Endothelial cell (in vitro differentiated cells): Measurements from ENCODE around the gene TPRG1L. TPM values are rescaled to one million over a fixed set of nuclear protein-coding genes. Genes with fewer than 3 reads are reported as not detected.

Source experiments
- DNase-seq: peaks from one replicate; pipeline ENCODE4 v3.0.0; 2021; ENCODE audit warnings: low spot score
- H3K27ac Mint-ChIP-seq: one replicate; pipeline ENCODE4 v1.8.0; 2021; ENCODE audit warnings: mixed read lengths, inconsistent platforms; ENCODE audit not compliant: unreplicated experiment
- H3K27me3 Mint-ChIP-seq: one replicate; pipeline ENCODE4 v1.8.0; 2021; ENCODE audit warnings: mild to moderate bottlenecking, moderate library complexity, mixed read lengths, inconsistent platforms; ENCODE audit not compliant: unreplicated experiment
- H3K36me3 Mint-ChIP-seq: one replicate; pipeline ENCODE4 v1.8.0; 2021; ENCODE audit warnings: mild to moderate bottlenecking, low read depth, mixed read lengths, inconsistent platforms; ENCODE audit not compliant: unreplicated experiment
- H3K4me1 Mint-ChIP-seq: one replicate; pipeline ENCODE4 v1.8.0; 2021; ENCODE audit warnings: mild to moderate bottlenecking, mixed read lengths, inconsistent platforms; ENCODE audit not compliant: unreplicated experiment
- H3K4me3 Mint-ChIP-seq: one replicate; pipeline ENCODE4 v1.8.0; 2021; ENCODE audit warnings: mild to moderate bottlenecking, mixed read lengths, inconsistent platforms; ENCODE audit not compliant: unreplicated experiment
- H3K9me3 Mint-ChIP-seq: one replicate; pipeline ENCODE4 v1.8.0; 2021; ENCODE audit warnings: mixed read lengths, inconsistent platforms; ENCODE audit not compliant: unreplicated experiment
- CTCF ChIP-seq: fragments of 200-600 bp; sonication (generic); IDR thresholded peaks from one replicate; pipeline ENCODE4 v1.5.0; 2021; ENCODE audit warnings: antibody characterized with exemption; ENCODE audit not compliant: unreplicated experiment
- total RNA-seq: library from RNA; stranded (reverse); fragmentation: NEBNext Ultra II Directional; extraction: Animal tissue kit (Norgen Biotek cat#: 25700); gene quantifications from one replicate; pipeline ENCODE4 v1.2.1, GENCODE V29; 2021; ENCODE audit not compliant: unreplicated experiment

Gene TPRG1L
- total RNA-seq, 1 donor from 2014 or later: 35.2 TPM

GRCh38 chr1:3641046-3641760 lies 16.4 kb downstream of the TPRG1L start:
- Mint-ChIP-seq H3K27ac (no peak overlapping the region), H3K36me3 (peaks cover 37% of the 10 kb centered on the region), H3K27me3 (peaks cover 3% of the 10 kb centered on the region), H3K4me3 (no peak overlapping the region), H3K4me1 (no peaks in the 10 kb centered on the region), H3K9me3 (no peaks in the 10 kb centered on the region)
- DNase-seq: no peak
- no peak for TF ChIP-seq CTCF

- no peaks in the 10 kb centered on the region for H3K4me1 Mint-ChIP-seq
- H3K27me3 Mint-ChIP-seq: peaks cover 1% of the 10 kb centered on the region
- no peak for TF ChIP-seq CTCF
- no peak for DNase-seq
- no peak overlapping the region for H3K4me3 Mint-ChIP-seq
- no peaks in the 10 kb centered on the region for H3K9me3 Mint-ChIP-seq
- H3K36me3 Mint-ChIP-seq: peaks cover 32% of the 10 kb centered on the region
- no peak overlapping the region for H3K27ac Mint-ChIP-seq
Measured at GRCh38 chr1:3641816-3642215, 17.0 kb downstream of the TPRG1L start.

DNA sequence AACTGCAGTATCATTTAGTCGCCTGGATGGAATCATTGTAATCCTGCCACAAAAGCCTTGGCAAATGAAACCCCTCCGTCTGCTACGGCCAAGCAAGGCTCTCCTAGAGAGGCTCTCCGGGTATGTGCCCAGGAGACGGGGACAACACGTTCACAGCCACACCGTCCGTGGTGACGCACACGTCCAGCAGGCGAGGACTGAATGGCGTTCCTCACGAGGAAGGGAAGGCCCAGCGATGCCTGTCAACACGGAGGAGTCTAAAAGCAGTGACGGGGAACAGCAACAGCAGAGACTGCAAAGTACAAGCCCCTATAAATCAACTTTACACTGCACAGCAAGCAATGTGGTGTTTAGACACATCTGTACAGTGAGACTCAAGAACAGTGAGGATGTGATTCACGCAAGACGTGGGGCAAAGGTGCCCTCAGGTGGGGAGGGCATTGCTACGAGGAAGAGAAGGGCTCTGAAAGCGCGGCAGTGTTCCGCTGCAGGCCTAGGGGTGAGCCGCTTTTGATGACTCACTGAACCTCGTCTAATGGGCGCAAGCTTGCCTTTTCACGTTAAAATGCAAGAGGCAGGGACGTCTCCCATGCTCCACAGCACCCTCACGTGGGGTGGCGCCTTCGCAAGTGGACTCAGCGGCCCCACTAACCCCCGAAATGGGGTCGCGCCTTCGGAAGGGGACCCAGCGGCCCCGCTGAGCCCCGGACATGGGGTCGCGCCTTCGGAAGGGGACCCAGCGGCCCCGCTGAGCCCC lies 18.3 kb downstream of the TPRG1L start:
- Mint-ChIP-seq H3K27ac (no peak overlapping the region), H3K4me3 (no peak overlapping the region), H3K9me3 (no peaks in the 10 kb centered on the region), H3K36me3 (peaks cover 29% of the 10 kb centered on the region), H3K4me1 (no peaks in the 10 kb centered on the region), H3K27me3 (peaks cover 1% of the 10 kb centered on the region)
- TF ChIP-seq CTCF: no peak
- no peak for DNase-seq

DNA sequence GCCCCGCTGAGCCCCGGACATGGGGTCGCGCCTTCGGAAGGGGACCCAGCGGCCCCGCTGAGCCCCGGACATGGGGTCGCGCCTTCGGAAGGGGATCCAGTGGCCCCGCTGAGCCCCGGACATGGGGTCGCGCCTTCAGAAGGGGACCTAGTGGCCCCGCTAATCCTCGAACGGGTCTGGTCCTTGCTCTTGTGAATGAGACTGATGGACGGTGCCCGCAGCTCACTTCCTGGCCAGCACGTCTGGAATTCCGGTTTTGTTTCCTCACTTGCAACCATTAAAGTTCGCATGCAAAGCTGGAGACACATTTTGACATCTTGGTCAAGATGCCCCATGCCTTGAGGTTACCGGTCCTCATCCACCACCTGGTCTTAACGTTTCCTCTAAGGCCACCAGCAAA lies 19.5 kb downstream of the TPRG1L start:
- H3K27ac Mint-ChIP-seq: no peak overlapping the region
- H3K4me3 Mint-ChIP-seq: no peak overlapping the region
- DNase-seq: no peak
- no peak for TF ChIP-seq CTCF
- no peaks in the 10 kb centered on the region for H3K9me3 Mint-ChIP-seq
- peaks cover 1% of the 10 kb centered on the region for H3K27me3 Mint-ChIP-seq
- peaks cover 2% of the 10 kb centered on the region for H3K4me1 Mint-ChIP-seq
- H3K36me3 Mint-ChIP-seq: peaks cover 22% of the 10 kb centered on the region

DNA sequence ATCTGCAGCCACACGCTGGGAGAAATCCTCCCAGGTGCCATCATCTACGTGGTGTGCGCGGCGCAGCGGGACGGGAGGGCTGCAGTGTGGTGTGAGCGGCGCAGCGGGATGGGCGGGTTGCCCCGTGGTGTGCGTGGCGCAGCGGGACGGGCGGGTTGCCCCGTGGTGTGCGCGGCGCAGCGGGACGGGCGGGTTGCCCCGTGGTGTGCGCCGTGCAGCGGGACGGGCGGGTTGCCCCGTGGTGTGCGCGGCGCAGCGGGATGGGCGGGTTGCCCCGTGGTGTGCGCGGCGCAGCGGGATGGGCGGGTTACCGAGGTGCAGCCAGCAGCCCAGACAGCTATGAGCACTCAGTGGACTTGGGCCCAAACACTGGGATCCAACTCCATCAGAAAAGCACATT lies 20.4 kb downstream of the TPRG1L start:
- Mint-ChIP-seq H3K9me3 (no peaks in the 10 kb centered on the region), H3K4me3 (no peak overlapping the region), H3K27me3 (peaks cover 1% of the 10 kb centered on the region), H3K27ac (no peak overlapping the region), H3K36me3 (peaks cover 22% of the 10 kb centered on the region), H3K4me1 (peaks cover 2% of the 10 kb centered on the region)
- no peak for TF ChIP-seq CTCF
- DNase-seq: no peak
